T-cell (primary cell): ENCODE data around the gene ATPAF2. TPM values are rescaled to one million over a fixed set of nuclear protein-coding genes. Genes with fewer than 3 reads are reported as not detected.

Experiments
- ATAC-seq, 4 experiments: fragments of 200-7000 bp in 3 of 4; fragments of 150-1000 bp in 1 of 4; cut with Tn5 transposase; replicated peaks in 1 of 4; 1 replicate in 3 of 4; 2 replicates in 1 of 4; pipeline ENCODE4 v1.10.0; 2021; ENCODE audit warnings: moderate library complexity in 3 of 4, mild to moderate bottlenecking in 2 of 4, moderate number of reproducible peaks in 1 of 4
- CTCF ChIA-PET, 2 donors: fragments of 300-600 bp; sonication (Branson Sonifier 250); formaldehyde crosslinking; loops; one replicate each; lab custom pipeline; 2022; ENCODE audit warnings: antibody characterized with exemption in 2 of 2; lab: Charles Lee
- POLR2A ChIA-PET, 2 donors: fragments of 300-600 bp; sonication (Branson Sonifier 250); formaldehyde crosslinking; loops; one replicate each; lab custom pipeline; 2022; ENCODE audit warnings: antibody characterized with exemption in 2 of 2; lab: Charles Lee
- DNase-seq, 35 experiments: peaks; one replicate each; pipeline versions ENCODE4 v3.0.0 to v3.0.0-alpha.2; 2013 to 2023
- H3K27ac ChIP-seq: one replicate; pipeline ENCODE4 v1.5.1; 2013; ENCODE audit warnings: low read length
- H3K27me3 ChIP-seq, 2 experiments: replicated peaks in 1 of 2; 1 replicate in 1 of 2; 2 replicates in 1 of 2; pipeline versions ENCODE4 v1.6.1 to v1.7.0; 2013; ENCODE audit warnings: low read length in 1 of 2, mixed read lengths in 1 of 2; ENCODE audit not compliant: control insufficient read depth in 2 of 2, insufficient read depth in 2 of 2; ENCODE audit errors: extremely low read depth in 1 of 2
- H3K36me3 ChIP-seq, 2 donors: 1 replicate in 1 of 2; 2 replicates in 1 of 2; pipeline versions ENCODE4 v1.6.1 to v1.7.0; 2013; ENCODE audit warnings: low read length in 1 of 2; ENCODE audit not compliant: control insufficient read depth in 2 of 2, insufficient read depth in 1 of 2; ENCODE audit errors: extremely low read depth in 1 of 2
- H3K4me1 ChIP-seq, 2 experiments: 1 replicate in 1 of 2; 2 replicates in 1 of 2; pipeline versions ENCODE4 v1.6.1 to v1.7.0; 2013; ENCODE audit warnings: low read length in 2 of 2, mixed read lengths in 1 of 2; ENCODE audit not compliant: insufficient read depth in 2 of 2, control insufficient read depth in 1 of 2; ENCODE audit errors: extremely low read depth in 1 of 2
- H3K4me3 ChIP-seq, 2 donors: 1 replicate in 1 of 2; 2 replicates in 1 of 2; pipeline versions ENCODE4 v1.5.1 to v1.7.0; 2013; ENCODE audit warnings: mild to moderate bottlenecking in 2 of 2, low read length in 1 of 2, moderate library complexity in 1 of 2; ENCODE audit not compliant: control insufficient read depth in 1 of 2; ENCODE audit errors: extremely low read depth in 1 of 2
- H3K9me3 ChIP-seq: 2 replicates; pipeline ENCODE4 v1.7.0; 2013
- H3K27ac Mint-ChIP-seq, 2 donors: one replicate each; pipeline ENCODE4 v1.8.0; 2020 to 2021; ENCODE audit warnings: mild to moderate bottlenecking in 2 of 2, mixed read lengths in 2 of 2
- H3K27me3 Mint-ChIP-seq, 2 donors: one replicate each; pipeline ENCODE4 v1.8.0; 2021 to 2022; ENCODE audit warnings: mixed read lengths in 2 of 2
- H3K36me3 Mint-ChIP-seq: one replicate; pipeline ENCODE4 v1.8.0; 2021; ENCODE audit warnings: mixed read lengths
- H3K4me1 Mint-ChIP-seq, 3 donors: one replicate each; pipeline ENCODE4 v1.8.0; 2020 to 2022; ENCODE audit warnings: mixed read lengths in 3 of 3, mild to moderate bottlenecking in 1 of 3
- H3K4me3 Mint-ChIP-seq, 3 donors: one replicate each; pipeline ENCODE4 v1.8.0; 2020 to 2022; ENCODE audit warnings: mild to moderate bottlenecking in 3 of 3, mixed read lengths in 3 of 3, moderate library complexity in 3 of 3
- H3K9me3 Mint-ChIP-seq, 3 donors: one replicate each; pipeline ENCODE4 v1.8.0; 2020 to 2022; ENCODE audit warnings: mixed read lengths in 3 of 3
- WGBS: methylation state at CpG from one replicate; pipeline ENCODE4 v1.1.5; 2013; ENCODE audit warnings: missing lambda C conversion rate; ENCODE audit not compliant: insufficient coverage; 5-methylcytosine and 5-hydroxymethylcytosine counted together
- total RNA-seq, 35 experiments: library from RNA in 6 of 35; stranded (reverse) in 6 of 35; fragments of 120-200 nt in 1 of 35; gene quantifications; one replicate each; pipeline versions ENCODE4 v1.2.1 to v1.2.4 and lab custom pipeline; 2013 to 2026

ATPAF2 gene
- total RNA-seq, 5 donors from 2014 or later (not counting 1 experiment from before 2014, with no cell fraction given), result 23.6 to 32.9 (median 27.7) TPM

- Mint-ChIP-seq H3K4me1 (no peaks in the 10 kb centered on the region), H3K9me3 (no peaks in the 10 kb centered on the region), H3K4me3 (no peak overlapping the region), H3K27me3 (no peaks in the 10 kb centered on the region), H3K27ac (no peak overlapping the region), H3K36me3 (no peaks in the 10 kb centered on the region)
- DNase-seq (no peak), ATAC-seq (no peak)
- 84% methylated on average over 8 of the region's 10 CpGs for WGBS
- POLR2A ChIA-PET, result no interaction called here
- H3K4me1 ChIP-seq, result no peaks in the 10 kb centered on the region
- no peaks in the 10 kb centered on the region for H3K27me3 ChIP-seq
- H3K36me3 ChIP-seq, result no peaks in the 10 kb centered on the region
- H3K27ac ChIP-seq, result no peak overlapping the region
- H3K9me3 ChIP-seq, result no peaks in the 10 kb centered on the region
- CTCF ChIA-PET, result no interaction called here
- no peak overlapping the region for H3K4me3 ChIP-seq
Measured at GRCh38 chr17:17989618-17990017, 49.4 kb downstream of the ATPAF2 start.

- DNase-seq (no peak), ATAC-seq (no peak)
- Histone ChIP-seq H3K4me3 (no peak overlapping the region), H3K27ac (no peak overlapping the region), H3K36me3 (no peaks in the 10 kb centered on the region), H3K4me1 (no peaks in the 10 kb centered on the region), H3K27me3 (no peaks in the 10 kb centered on the region), H3K9me3 (no peaks in the 10 kb centered on the region)
- no peak overlapping the region for H3K4me3 Mint-ChIP-seq
- ChIA-PET CTCF (no interaction called here), POLR2A (no interaction called here)
- 76% methylated on average over 6 of the region's 9 CpGs for WGBS
- no peaks in the 10 kb centered on the region for H3K9me3 Mint-ChIP-seq
- H3K27ac Mint-ChIP-seq, result no peak overlapping the region
- no peaks in the 10 kb centered on the region for H3K36me3 Mint-ChIP-seq
- no peaks in the 10 kb centered on the region for H3K4me1 Mint-ChIP-seq
- no peaks in the 10 kb centered on the region for H3K27me3 Mint-ChIP-seq
Measured at GRCh38 chr17:17989081-17989480, 49.9 kb downstream of the ATPAF2 start.

- ChIA-PET POLR2A (no interaction called here), CTCF (no interaction called here)
- no peaks in the 10 kb centered on the region for H3K27me3 Mint-ChIP-seq
- H3K9me3 ChIP-seq, result no peaks in the 10 kb centered on the region
- H3K9me3 Mint-ChIP-seq, result no peaks in the 10 kb centered on the region
- no peak overlapping the region for H3K27ac Mint-ChIP-seq
- H3K4me1 ChIP-seq, result no peaks in the 10 kb centered on the region
- H3K4me1 Mint-ChIP-seq, result no peaks in the 10 kb centered on the region
- ATAC-seq (no peak), DNase-seq (no peak)
- no peaks in the 10 kb centered on the region for H3K27me3 ChIP-seq
- WGBS, result 72% methylated on average over 6 of the region's 7 CpGs
- H3K4me3 Mint-ChIP-seq, result no peak overlapping the region
- no peak overlapping the region for H3K27ac ChIP-seq
- H3K4me3 ChIP-seq, result no peak overlapping the region
- H3K36me3 ChIP-seq, result no peaks in the 10 kb centered on the region
- no peaks in the 10 kb centered on the region for H3K36me3 Mint-ChIP-seq
Measured at GRCh38 chr17:17988427-17988945, 50.5 kb downstream of the ATPAF2 start.

- Histone ChIP-seq H3K4me3 (no peak overlapping the region), H3K27ac (no peak overlapping the region), H3K9me3 (no peaks in the 10 kb centered on the region), H3K27me3 (no peaks in the 10 kb centered on the region), H3K36me3 (no peaks in the 10 kb centered on the region), H3K4me1 (no peaks in the 10 kb centered on the region)
- Mint-ChIP-seq H3K27me3 (no peaks in the 10 kb centered on the region), H3K36me3 (no peaks in the 10 kb centered on the region), H3K27ac (no peak overlapping the region), H3K9me3 (no peaks in the 10 kb centered on the region), H3K4me3 (no peak overlapping the region), H3K4me1 (no peaks in the 10 kb centered on the region)
- CTCF ChIA-PET, result no interaction called here
- DNase-seq (no peak), ATAC-seq (no peak)
- 89% methylated on average over 11 of the region's 14 CpGs for WGBS
- POLR2A ChIA-PET, result no interaction called here
Measured at GRCh38 chr17:17987901-17988300, 51.1 kb downstream of the ATPAF2 start.

GRCh38 chr17:17987187-17987896 lies 51.6 kb downstream of the ATPAF2 start:
- Mint-ChIP-seq H3K27ac (no peak overlapping the region), H3K9me3 (no peaks in the 10 kb centered on the region)
- no peak for DNase-seq

GRCh38 chr17:17985555-17985954 lies 53.4 kb downstream of the ATPAF2 start:
- no peak overlapping the region for H3K27ac ChIP-seq
- H3K27me3 ChIP-seq, result no peaks in the 10 kb centered on the region
- ATAC-seq (no peak), DNase-seq (peak in 1 of 35 experiments; percentile 16)
- Mint-ChIP-seq H3K27ac (no peak overlapping the region), H3K36me3 (no peaks in the 10 kb centered on the region), H3K4me1 (no peaks in the 10 kb centered on the region), H3K27me3 (no peaks in the 10 kb centered on the region), H3K9me3 (no peaks in the 10 kb centered on the region), H3K4me3 (no peak overlapping the region)
- ChIA-PET CTCF (no interaction called here), POLR2A (no interaction called here)
- H3K9me3 ChIP-seq, result no peaks in the 10 kb centered on the region
- 40% methylated on average over 3 of the region's 3 CpGs for WGBS
- H3K4me3 ChIP-seq, result no peak overlapping the region
- no peaks in the 10 kb centered on the region for H3K4me1 ChIP-seq
- H3K36me3 ChIP-seq, result no peaks in the 10 kb centered on the region

More at GRCh38 chr17:17987187-17987896, 51.6 kb downstream of the ATPAF2 start:
- no peak for ATAC-seq
- ChIA-PET CTCF (no interaction called here), POLR2A (interaction anchor here in 1 of 2 donors (0.5 kb wide), 1 partner anchor 19 kb away, joined by 8 read pairs; no protein-coding TSS in a partner anchor)
- WGBS, result 63% methylated on average over 1 of the region's 7 CpGs
- Mint-ChIP-seq H3K4me3 (no peak overlapping the region), H3K4me1 (no peaks in the 10 kb centered on the region), H3K27me3 (no peaks in the 10 kb centered on the region), H3K36me3 (no peaks in the 10 kb centered on the region)
- Histone ChIP-seq H3K27ac (no peak overlapping the region), H3K27me3 (no peaks in the 10 kb centered on the region), H3K36me3 (no peaks in the 10 kb centered on the region), H3K9me3 (no peaks in the 10 kb centered on the region), H3K4me3 (no peak overlapping the region), H3K4me1 (no peaks in the 10 kb centered on the region)
